Endodermal cell (in vitro differentiated cells): ENCODE results near the gene KRT2. TPM values are rescaled to one million over a fixed set of nuclear protein-coding genes. Genes with fewer than 3 reads are reported as not detected.

Source experiments
- DNase-seq: peaks from one replicate; pipeline ENCODE4 v3.0.0-alpha.2; 2017
- H3K27ac ChIP-seq: 2 replicates; pipeline ENCODE4 v1.5.1; 2013; ENCODE audit warnings: mild to moderate bottlenecking, low read depth, low read length, moderate library complexity
- H3K27me3 ChIP-seq: 2 replicates; pipeline ENCODE4 v1.6.1; 2013; ENCODE audit warnings: mild to moderate bottlenecking, low read length, moderate library complexity; ENCODE audit not compliant: insufficient read depth, control insufficient read depth, poor library complexity, severe bottlenecking
- H3K36me3 ChIP-seq: 2 replicates; pipeline ENCODE4 v1.7.0; 2013; ENCODE audit warnings: mild to moderate bottlenecking, low read length, moderate library complexity; ENCODE audit not compliant: control insufficient read depth, insufficient read depth
- H3K4me1 ChIP-seq: one replicate; pipeline ENCODE4 v1.7.0; 2013; ENCODE audit warnings: low read length; ENCODE audit not compliant: control insufficient read depth, insufficient read depth
- H3K4me3 ChIP-seq: 2 replicates; pipeline ENCODE4 v1.5.1; 2013; ENCODE audit warnings: mild to moderate bottlenecking, low read length, moderate library complexity
- H3K9ac ChIP-seq: 2 replicates; pipeline ENCODE4 v1.6.1; 2013; ENCODE audit warnings: mild to moderate bottlenecking, low read length, moderate library complexity; ENCODE audit not compliant: poor library complexity, severe bottlenecking; ENCODE audit errors: extremely low read depth
- H3K9me3 ChIP-seq: 2 replicates; pipeline ENCODE4 v1.6.1; 2013; ENCODE audit warnings: mild to moderate bottlenecking, low read length, moderate library complexity; ENCODE audit not compliant: control insufficient read depth
- H3K27ac Mint-ChIP-seq: 2 replicates; pipeline ENCODE4 v1.8.0; 2020; ENCODE audit warnings: mixed read lengths
- H3K27me3 Mint-ChIP-seq: 2 replicates; pipeline ENCODE4 v1.8.0; 2021; ENCODE audit warnings: mild to moderate bottlenecking, mixed read lengths; ENCODE audit not compliant: insufficient read depth
- H3K36me3 Mint-ChIP-seq: 2 replicates; pipeline ENCODE4 v1.8.0; 2020; ENCODE audit warnings: low read depth, mixed read lengths
- H3K4me1 Mint-ChIP-seq: 2 replicates; pipeline ENCODE4 v1.8.0; 2020; ENCODE audit warnings: mixed read lengths
- H3K4me3 Mint-ChIP-seq: 2 replicates; pipeline ENCODE4 v1.8.0; 2020; ENCODE audit warnings: mild to moderate bottlenecking, moderate library complexity, mixed read lengths
- H3K9me3 Mint-ChIP-seq: 2 replicates; pipeline ENCODE4 v1.8.0; 2020; ENCODE audit warnings: mild to moderate bottlenecking, mixed read lengths
- WGBS, 2 experiments: methylation state at CpG; one replicate each; pipeline versions ENCODE4 v1.1.5 to v1.1.7; 2013; ENCODE audit warnings: missing lambda C conversion rate in 2 of 2, mixed read lengths in 1 of 2; ENCODE audit not compliant: insufficient coverage in 1 of 2, insufficient read length in 1 of 2; 5-methylcytosine and 5-hydroxymethylcytosine counted together
- total RNA-seq, 2 donors: library from RNA; stranded (reverse); fragmentation: NEBNext Ultra II Directional in 1 of 2; extraction: Animal tissue kit (Norgen Biotek cat#: 25700) in 1 of 2; gene quantifications; 2 replicates in 1 of 2; 3 replicates in 1 of 2; pipeline ENCODE4 v1.2.1, GENCODE V29; 2021
- TF ChIP-seq, protein P1 (sequence below): fragments of 200-600 bp; sonication (generic); conservative IDR thresholded peaks from 2 replicates; pipeline ENCODE4 v1.5.0; 2021; ENCODE audit warnings: antibody characterized with exemption, mild to moderate bottlenecking

The KRT2 gene
- total RNA-seq, 2 donors from 2014 or later: not detected

DNA sequence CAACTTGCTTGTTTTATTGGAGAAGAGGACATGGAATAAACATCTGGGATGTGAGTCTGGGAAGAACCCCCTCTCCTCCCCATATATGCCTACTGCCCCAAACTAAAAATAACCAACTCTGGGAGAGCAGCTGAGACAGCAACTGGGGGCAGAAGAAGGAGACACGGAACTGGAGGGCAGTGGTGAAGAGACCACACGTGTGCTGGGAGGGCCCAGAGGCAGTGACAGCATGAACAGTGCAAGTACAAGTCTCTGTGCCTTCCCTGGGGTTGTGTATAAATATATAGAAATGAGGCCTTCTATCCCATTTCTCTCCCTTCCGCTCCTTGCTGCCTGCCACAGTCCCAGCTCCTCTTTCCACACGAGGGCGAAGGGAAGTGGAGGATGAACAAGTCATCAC lies 29.7 kb downstream of the KRT2 start:
- Histone ChIP-seq H3K4me1 (no peaks in the 10 kb centered on the region), H3K36me3 (no peaks in the 10 kb centered on the region), H3K27ac (no peak overlapping the region), H3K9ac (no peak overlapping the region), H3K27me3 (peaks cover 23% of the 10 kb centered on the region), H3K9me3 (no peaks in the 10 kb centered on the region), H3K4me3 (no peak overlapping the region)
- Mint-ChIP-seq H3K27ac (no peak overlapping the region), H3K27me3 (peaks cover 46% of the 10 kb centered on the region), H3K36me3 (no peaks in the 10 kb centered on the region), H3K4me1 (peaks cover 4% of the 10 kb centered on the region), H3K4me3 (no peak overlapping the region), H3K9me3 (no peaks in the 10 kb centered on the region)
- 81 to 100% methylated on average over 1 to 5 of the region's 5 CpGs for WGBS, 2 experiments
- TF ChIP-seq, protein P1, sequence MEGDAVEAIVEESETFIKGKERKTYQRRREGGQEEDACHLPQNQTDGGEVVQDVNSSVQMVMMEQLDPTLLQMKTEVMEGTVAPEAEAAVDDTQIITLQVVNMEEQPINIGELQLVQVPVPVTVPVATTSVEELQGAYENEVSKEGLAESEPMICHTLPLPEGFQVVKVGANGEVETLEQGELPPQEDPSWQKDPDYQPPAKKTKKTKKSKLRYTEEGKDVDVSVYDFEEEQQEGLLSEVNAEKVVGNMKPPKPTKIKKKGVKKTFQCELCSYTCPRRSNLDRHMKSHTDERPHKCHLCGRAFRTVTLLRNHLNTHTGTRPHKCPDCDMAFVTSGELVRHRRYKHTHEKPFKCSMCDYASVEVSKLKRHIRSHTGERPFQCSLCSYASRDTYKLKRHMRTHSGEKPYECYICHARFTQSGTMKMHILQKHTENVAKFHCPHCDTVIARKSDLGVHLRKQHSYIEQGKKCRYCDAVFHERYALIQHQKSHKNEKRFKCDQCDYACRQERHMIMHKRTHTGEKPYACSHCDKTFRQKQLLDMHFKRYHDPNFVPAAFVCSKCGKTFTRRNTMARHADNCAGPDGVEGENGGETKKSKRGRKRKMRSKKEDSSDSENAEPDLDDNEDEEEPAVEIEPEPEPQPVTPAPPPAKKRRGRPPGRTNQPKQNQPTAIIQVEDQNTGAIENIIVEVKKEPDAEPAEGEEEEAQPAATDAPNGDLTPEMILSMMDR: no peak
- DNase-seq: no peak

DNA sequence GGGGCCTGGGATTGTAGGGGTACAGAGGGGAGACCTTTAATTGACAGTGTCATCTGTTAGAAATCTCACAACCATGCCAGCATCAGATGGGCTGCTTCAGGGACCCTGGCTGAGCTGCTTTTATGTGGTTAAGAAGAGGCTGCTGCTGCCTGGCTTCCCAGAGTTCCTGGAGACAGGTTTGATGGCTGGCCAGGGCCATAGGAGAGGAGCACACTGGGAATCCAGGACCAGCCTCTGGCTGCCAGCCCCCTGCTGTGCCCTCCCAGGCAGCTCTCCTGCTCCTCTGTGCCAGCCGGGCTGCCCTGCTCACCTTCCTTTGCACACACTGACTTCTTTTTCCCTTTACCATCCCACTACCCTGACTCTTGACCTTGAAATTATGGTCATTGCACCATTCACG lies 33.1 kb downstream of the KRT2 start:
- H3K36me3 Mint-ChIP-seq: no peaks in the 10 kb centered on the region
- no peak for DNase-seq
- H3K4me1 Mint-ChIP-seq: peaks cover 4% of the 10 kb centered on the region
- peaks cover 3% of the 10 kb centered on the region for H3K4me1 ChIP-seq
- TF ChIP-seq, protein P1: no peak
- H3K4me3 ChIP-seq: no peak overlapping the region
- no peaks in the 10 kb centered on the region for H3K9me3 ChIP-seq
- WGBS, 2 experiments: 85 to 89% methylated on average over 2 of the region's 2 CpGs
- H3K9me3 Mint-ChIP-seq: no peaks in the 10 kb centered on the region
- no peak overlapping the region for H3K4me3 Mint-ChIP-seq
- H3K27ac ChIP-seq: no peak overlapping the region
- H3K9ac ChIP-seq: no peak overlapping the region
- no peaks in the 10 kb centered on the region for H3K36me3 ChIP-seq
- peaks cover 62% of the 10 kb centered on the region for H3K27me3 Mint-ChIP-seq
- peaks cover 49% of the 10 kb centered on the region for H3K27me3 ChIP-seq
- H3K27ac Mint-ChIP-seq: no peak overlapping the region

DNA sequence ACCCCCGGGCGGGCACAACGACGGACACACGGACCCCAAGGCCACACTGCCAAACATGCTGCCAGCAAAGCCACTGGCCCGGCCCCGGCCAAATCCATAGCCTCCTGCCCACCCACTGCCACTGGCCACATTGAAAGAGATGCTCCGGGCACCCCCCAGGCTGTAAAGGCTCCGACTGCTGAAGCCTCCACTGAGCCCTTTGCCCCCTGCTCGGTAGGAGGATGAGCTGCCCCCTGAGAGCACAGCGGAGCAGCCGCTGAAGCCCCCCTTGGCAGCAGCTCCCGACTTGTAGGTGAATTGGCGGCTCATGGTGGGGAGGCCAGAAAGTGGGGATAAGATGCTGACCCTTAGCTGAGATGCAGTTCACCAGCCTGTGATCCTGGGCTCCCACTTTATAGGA lies 33.8 kb downstream of the KRT2 start, which contains the start of gene KRT73:
KRT73 (minus strand) TSS at position 344 of the 400 bp plus-strand sequence; CDS start at position 309, 35 bp downstream.
- Histone ChIP-seq H3K9ac (no peak within 1 kb of the TSS), H3K4me3 (no peak within 1 kb of the TSS), H3K9me3 (no peaks in the 10 kb centered on the region), H3K27ac (no peak within 1 kb of the TSS), H3K4me1 (peaks cover 6% of the 10 kb centered on the region), H3K27me3 (peaks cover 55% of the 10 kb centered on the region), H3K36me3 (no peaks in the 10 kb centered on the region)
- H3K9me3 Mint-ChIP-seq: no peaks in the 10 kb centered on the region
- H3K27me3 Mint-ChIP-seq: peaks cover 69% of the 10 kb centered on the region
- H3K27ac Mint-ChIP-seq: no peak within 1 kb of the TSS
- WGBS, 2 experiments: 93 to 94% methylated on average over 8 to 14 of the region's 14 CpGs
- H3K4me3 Mint-ChIP-seq: no peak within 1 kb of the TSS
- H3K36me3 Mint-ChIP-seq: no peaks in the 10 kb centered on the region
- TF ChIP-seq, protein P1: no peak
- DNase-seq: no peak
- peaks cover 6% of the 10 kb centered on the region for H3K4me1 Mint-ChIP-seq
